NT2/D1 (cell line): Measurements from ENCODE around the gene PPIP5K2.

Experiments
- SUZ12 ChIP-seq: IDR thresholded peaks from 2 replicates; pipeline ENCODE4 v1.6.1; 2011; ENCODE audit not compliant: insufficient read length, insufficient read depth; ENCODE audit errors: extremely low read depth
- YY1 ChIP-seq: IDR thresholded peaks from 2 replicates; pipeline ENCODE4 v1.6.1; 2011; ENCODE audit not compliant: insufficient read length, insufficient read depth
- ZNF274 ChIP-seq: IDR thresholded peaks from 2 replicates; pipeline ENCODE4 v1.6.1; 2011; ENCODE audit warnings: mild to moderate bottlenecking, low read depth, low read length

GRCh38 chr5:103260951-103261350 lies 140.8 kb downstream of the PPIP5K2 start:
- TF ChIP-seq SUZ12 (no peak), YY1 (no peak), ZNF274 (no peak)
